Karpas-422 (cell line): ENCODE measurements around the gene TIMM17B. TPM values are rescaled to one million over a fixed set of nuclear protein-coding genes. Genes with fewer than 3 reads are reported as not detected.

Experiments
- DNase-seq: peaks from one replicate; pipeline ENCODE4 v3.0.0-alpha.2; 2015
- H2AFZ ChIP-seq: fragments of 200-600 bp; sonication (generic); 2 replicates; pipeline ENCODE4 v1.6.1; 2014; ENCODE audit warnings: antibody characterized with exemption, low read length, mixed read lengths
- H3K27ac ChIP-seq: fragments of 200-600 bp; sonication (generic); 2 replicates; pipeline ENCODE4 v1.5.1; 2014; ENCODE audit warnings: mild to moderate bottlenecking, low read length, moderate library complexity
- H3K27me3 ChIP-seq: fragments of 200-600 bp; sonication (generic); 2 replicates; pipeline ENCODE4 v1.6.1; 2014; ENCODE audit warnings: low read length, mixed read lengths
- H3K36me3 ChIP-seq: fragments of 200-600 bp; sonication (generic); 2 replicates; pipeline ENCODE4 v1.6.1; 2014; ENCODE audit warnings: low read length, mixed read lengths; ENCODE audit not compliant: insufficient read depth
- H3K4me1 ChIP-seq: fragments of 200-600 bp; sonication (generic); 2 replicates; pipeline ENCODE4 v1.6.1; 2014; ENCODE audit warnings: mild to moderate bottlenecking, low read length, mixed read lengths
- H3K4me2 ChIP-seq: fragments of 200-600 bp; sonication (generic); 2 replicates; pipeline ENCODE4 v1.6.1; 2014; ENCODE audit warnings: low read length, low read depth, mild to moderate bottlenecking; ENCODE audit not compliant: poor library complexity, severe bottlenecking
- H3K4me3 ChIP-seq: fragments of 200-600 bp; sonication (generic); 2 replicates; pipeline ENCODE4 v1.5.1; 2014; ENCODE audit warnings: mild to moderate bottlenecking, antibody characterized with exemption, low read length, mixed read lengths
- H3K79me2 ChIP-seq: fragments of 200-600 bp; sonication (generic); 2 replicates; pipeline ENCODE4 v1.6.1; 2014; ENCODE audit warnings: mild to moderate bottlenecking, low read length, mixed read lengths
- H3K9ac ChIP-seq: fragments of 200-600 bp; sonication (generic); 2 replicates; pipeline ENCODE4 v1.6.0; 2014; ENCODE audit warnings: low read length
- H3K9me2 ChIP-seq: fragments of 200-600 bp; sonication (generic), shearing (Covaris generic); replicated peaks from 2 replicates; pipeline ENCODE4 v1.6.0; 2014; ENCODE audit warnings: mild to moderate bottlenecking, low read length, moderate library complexity; ENCODE audit not compliant: insufficient read depth
- H3K9me3 ChIP-seq: fragments of 300-700, 200-600 bp; sonication (generic); 2 replicates; pipeline ENCODE4 v1.6.1; 2014; ENCODE audit warnings: low read length, mixed read lengths
- H4K20me1 ChIP-seq: fragments of 200-600 bp; sonication (generic); 2 replicates; pipeline ENCODE4 v1.6.1; 2014; ENCODE audit warnings: mild to moderate bottlenecking, antibody characterized with exemption, low read length, low read depth; ENCODE audit not compliant: insufficient read depth
- total RNA-seq: library from RNA; depleted of rRNA; stranded (reverse); fragments of >200 nt; shearing (Covaris generic); gene quantifications from 2 replicates; pipeline ENCODE4 v1.2.3, GENCODE V29; 2014; ENCODE audit warnings: low replicate concordance

The TIMM17B gene
- total RNA-seq, 1 experiment from 2014 or later: 84.5 TPM

- no peak overlapping the region for H2AFZ ChIP-seq
- H3K9me3 ChIP-seq: no peaks in the 10 kb centered on the region
- no peak for DNase-seq
- H3K27me3 ChIP-seq: no peaks in the 10 kb centered on the region
- peaks cover 24% of the 10 kb centered on the region for H3K4me1 ChIP-seq
- H3K36me3 ChIP-seq: peaks cover 4% of the 10 kb centered on the region; the same call in 1 of the 2 replicates
- no peaks in the 10 kb centered on the region for H3K9me2 ChIP-seq
- no peak overlapping the region for H3K9ac ChIP-seq
- H3K79me2 ChIP-seq: 0 out of 2 replicates have a peak, but pooled peaks cover 8% of the 10 kb centered on the region
- H3K4me3 ChIP-seq: no peak overlapping the region
- H3K27ac ChIP-seq: no peak overlapping the region
- no peak overlapping the region for H3K4me2 ChIP-seq
- no peaks in the 10 kb centered on the region for H4K20me1 ChIP-seq
Observed at GRCh38 chrX:48924270-48924669, 26.7 kb upstream of the TIMM17B start.

GRCh38 chrX:48923771-48924170, 26.2 kb upstream of the TIMM17B start:
- 0 out of 2 replicates have a peak, but pooled peaks cover 8% of the 10 kb centered on the region for H3K79me2 ChIP-seq

GRCh38 chrX:48920718-48921104, 23.1 kb upstream of the TIMM17B start:
- no peak for DNase-seq
- Histone ChIP-seq H3K79me2 (peaks cover 16% of the 10 kb centered on the region), H3K36me3 (peaks cover 3% of the 10 kb centered on the region), H3K4me2 (no peak overlapping the region), H4K20me1 (peaks cover 9% of the 10 kb centered on the region; the same call in 1 of the 2 replicates), H3K9me3 (no peaks in the 10 kb centered on the region), H3K9me2 (no peaks in the 10 kb centered on the region), H3K27me3 (no peaks in the 10 kb centered on the region), H2AFZ (no peak overlapping the region), H3K27ac (peak overlapping the region; percentile 65), H3K9ac (no peak overlapping the region), H3K4me3 (no peak overlapping the region), H3K4me1 (peaks cover 17% of the 10 kb centered on the region)

More at GRCh38 chrX:48923771-48924170, 26.2 kb upstream of the TIMM17B start:
- no peak overlapping the region for H3K4me3 ChIP-seq
- no peaks in the 10 kb centered on the region for H3K9me3 ChIP-seq
- H3K4me1 ChIP-seq: peaks cover 25% of the 10 kb centered on the region
- no peak overlapping the region for H3K4me2 ChIP-seq
- H4K20me1 ChIP-seq: no peaks in the 10 kb centered on the region
- no peaks in the 10 kb centered on the region for H3K9me2 ChIP-seq
- no peak for DNase-seq
- H2AFZ ChIP-seq: no peak overlapping the region
- H3K36me3 ChIP-seq: peaks cover 4% of the 10 kb centered on the region; the same call in 1 of the 2 replicates
- H3K27me3 ChIP-seq: no peaks in the 10 kb centered on the region
- no peak overlapping the region for H3K27ac ChIP-seq
- no peak overlapping the region for H3K9ac ChIP-seq

DNA sequence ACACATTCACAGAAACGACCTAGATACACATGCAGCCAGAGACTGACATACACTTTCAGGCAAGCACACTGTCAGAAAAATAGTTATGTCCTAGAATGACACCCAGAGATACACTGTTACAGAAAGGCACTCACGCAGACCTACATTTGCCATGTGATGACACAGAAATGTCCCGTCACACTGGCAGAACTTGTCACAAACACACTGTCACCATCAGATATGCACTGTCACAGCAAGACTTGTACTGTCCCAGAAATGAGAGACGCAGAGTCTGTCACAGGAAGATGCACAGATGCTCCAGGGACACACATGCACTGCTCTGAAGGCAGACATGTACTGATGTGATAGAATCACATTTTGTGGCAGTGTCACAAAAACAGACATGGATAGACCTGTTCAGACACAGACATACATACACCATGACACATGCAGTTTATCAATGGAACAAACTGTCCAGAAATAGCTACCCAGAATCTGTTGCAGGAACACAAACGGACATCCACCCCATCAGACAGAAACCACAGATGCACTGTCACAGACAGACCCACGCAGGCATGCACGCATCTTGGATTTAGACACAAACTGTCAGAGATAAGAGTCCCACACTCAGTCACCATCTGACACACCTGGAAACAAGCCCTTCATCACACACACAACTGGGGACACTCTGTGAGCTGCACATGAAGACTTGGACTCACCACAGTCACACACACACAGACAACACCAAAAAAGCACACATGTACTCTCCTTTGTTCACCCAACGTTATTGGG, 22.6 kb upstream of the TIMM17B start:
- Histone ChIP-seq H3K27ac (peak overlapping the region; percentile 65), H3K4me2 (no peak overlapping the region), H3K9ac (no peak overlapping the region), H3K36me3 (peaks cover 7% of the 10 kb centered on the region), H2AFZ (no peak overlapping the region), H3K79me2 (peaks cover 16% of the 10 kb centered on the region), H3K9me3 (no peaks in the 10 kb centered on the region), H3K9me2 (no peaks in the 10 kb centered on the region), H3K27me3 (no peaks in the 10 kb centered on the region), H4K20me1 (peaks cover 9% of the 10 kb centered on the region; the same call in 1 of the 2 replicates), H3K4me3 (no peak overlapping the region), H3K4me1 (peaks cover 17% of the 10 kb centered on the region)
- no peak for DNase-seq

- Histone ChIP-seq H3K4me1 (peaks cover 17% of the 10 kb centered on the region), H2AFZ (no peak overlapping the region), H4K20me1 (peaks cover 9% of the 10 kb centered on the region; the same call in 1 of the 2 replicates), H3K36me3 (peaks cover 7% of the 10 kb centered on the region), H3K9me2 (no peaks in the 10 kb centered on the region), H3K27ac (peak overlapping the region; percentile 65), H3K4me2 (no peak overlapping the region), H3K79me2 (peaks cover 16% of the 10 kb centered on the region), H3K9me3 (no peaks in the 10 kb centered on the region), H3K4me3 (0 out of 2 replicates have a peak overlapping the region, but pooled peaks have one; percentile 24), H3K9ac (no peak overlapping the region), H3K27me3 (no peaks in the 10 kb centered on the region)
- DNase-seq: no peak
Observed at GRCh38 chrX:48919360-48919841, 21.8 kb upstream of the TIMM17B start.

DNA sequence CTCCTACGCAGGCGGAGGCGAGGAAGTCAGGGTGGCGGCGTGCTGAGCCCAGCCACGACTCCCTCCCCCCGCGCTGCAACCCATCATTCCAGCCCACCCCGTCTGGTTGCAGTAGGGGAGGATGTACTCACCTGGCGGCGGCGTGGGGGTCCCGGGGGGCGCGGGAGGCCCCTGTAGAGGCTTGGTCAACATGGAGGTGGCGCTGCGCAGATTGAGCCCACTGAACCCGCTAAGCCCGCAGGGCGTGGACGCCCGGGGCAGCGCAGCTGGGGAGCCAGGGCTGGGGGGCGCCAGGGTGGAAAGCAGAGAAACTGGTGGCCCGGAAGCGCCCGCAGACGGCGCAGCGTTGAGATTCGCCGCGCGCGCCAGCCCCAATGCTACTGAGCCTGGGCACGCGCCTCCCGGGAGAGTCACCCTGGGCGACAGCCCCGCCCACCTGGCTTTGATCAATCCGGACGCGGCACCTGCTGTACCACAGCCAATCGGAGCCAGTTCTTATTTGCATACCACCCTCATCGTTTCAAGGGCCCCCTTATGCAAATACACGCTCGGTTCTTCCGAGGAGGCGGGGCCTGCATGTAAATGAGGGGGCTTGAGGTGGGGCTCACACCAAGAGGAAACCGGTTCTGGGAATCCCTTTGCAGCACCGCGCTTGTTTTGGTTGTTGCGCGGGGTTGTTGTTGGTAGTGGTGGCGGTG, 21.2 kb upstream of the TIMM17B start, which contains the start of gene PIM2:
Gene PIM2, minus strand, starts transcription at position 382 of the 698 bp plus-strand sequence. Its CDS starts 190 bp downstream, at position 192.
- Histone ChIP-seq H3K27me3 (no peaks in the 10 kb centered on the region), H3K36me3 (peaks cover 7% of the 10 kb centered on the region; the same call in 1 of the 2 replicates), H3K9ac (peak within 1 kb of the TSS; percentile 83), H3K4me1 (peaks cover 17% of the 10 kb centered on the region), H4K20me1 (peaks cover 9% of the 10 kb centered on the region; the same call in 1 of the 2 replicates), H3K4me2 (peak within 1 kb of the TSS; percentile 68), H3K79me2 (peaks cover 16% of the 10 kb centered on the region), H3K4me3 (peak within 1 kb of the TSS; percentile 72), H3K9me3 (no peaks in the 10 kb centered on the region), H3K27ac (peak within 1 kb of the TSS; percentile 84), H3K9me2 (no peaks in the 10 kb centered on the region), H2AFZ (no peak within 1 kb of the TSS)
- DNase-seq: peak; percentile 95

- peaks cover 17% of the 10 kb centered on the region for H3K4me1 ChIP-seq
- H3K9me2 ChIP-seq: no peaks in the 10 kb centered on the region
- peaks cover 9% of the 10 kb centered on the region; the same call in 1 of the 2 replicates for H4K20me1 ChIP-seq
- H3K36me3 ChIP-seq: peaks cover 7% of the 10 kb centered on the region; the same call in 1 of the 2 replicates
- peaks cover 16% of the 10 kb centered on the region for H3K79me2 ChIP-seq
- peak overlapping the region; percentile 84 for H3K27ac ChIP-seq
- H2AFZ ChIP-seq: no peak overlapping the region
- H3K27me3 ChIP-seq: no peaks in the 10 kb centered on the region
- peak overlapping the region; percentile 83 for H3K9ac ChIP-seq
- H3K9me3 ChIP-seq: no peaks in the 10 kb centered on the region
- peak overlapping the region; percentile 72 for H3K4me3 ChIP-seq
- peak overlapping the region; percentile 65 for H3K4me2 ChIP-seq
- no peak for DNase-seq
Observed at GRCh38 chrX:48918301-48918642, 20.7 kb upstream of the TIMM17B start.
